NCI-H774 (cell line): Measurements from ENCODE around the gene CTXN1.
"Not testable (repeated sequence)": the region's sequence is repeated elsewhere in the genome, so short reads cannot be mapped to it uniquely, and the experiment has no call there.

ENCODE experiments used
- DNase-seq: peaks from one replicate; lab custom pipeline; 2025; lab: John Stamatoyannopoulos, UW

CTXN1 gene

GRCh38 chr19:7900401-7900870, 25.5 kb downstream of the CTXN1 start:
- no peak for DNase-seq

GRCh38 chr19:7899751-7900378, 26.1 kb downstream of the CTXN1 start:
- DNase-seq, result no peak

DNA sequence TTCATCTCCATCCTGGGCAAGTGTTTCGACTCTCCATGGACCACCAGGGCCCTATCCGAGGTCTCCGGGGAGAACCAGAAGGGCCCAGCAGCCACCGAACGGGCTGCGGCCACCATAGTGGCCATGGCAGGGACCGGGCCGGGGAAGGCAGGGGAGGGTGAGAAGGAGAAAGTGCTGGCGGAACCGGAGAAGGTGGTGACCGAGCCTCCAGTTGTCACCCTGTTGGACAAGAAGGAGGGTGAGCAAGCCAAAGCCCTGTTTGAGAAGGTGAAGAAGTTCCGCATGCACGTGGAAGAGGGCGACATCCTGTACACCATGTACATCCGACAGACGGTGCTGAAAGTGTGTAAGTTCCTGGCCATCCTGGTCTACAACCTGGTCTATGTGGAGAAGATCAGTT, 27.0 kb downstream of the CTXN1 start:
- no peak for DNase-seq

DNA sequence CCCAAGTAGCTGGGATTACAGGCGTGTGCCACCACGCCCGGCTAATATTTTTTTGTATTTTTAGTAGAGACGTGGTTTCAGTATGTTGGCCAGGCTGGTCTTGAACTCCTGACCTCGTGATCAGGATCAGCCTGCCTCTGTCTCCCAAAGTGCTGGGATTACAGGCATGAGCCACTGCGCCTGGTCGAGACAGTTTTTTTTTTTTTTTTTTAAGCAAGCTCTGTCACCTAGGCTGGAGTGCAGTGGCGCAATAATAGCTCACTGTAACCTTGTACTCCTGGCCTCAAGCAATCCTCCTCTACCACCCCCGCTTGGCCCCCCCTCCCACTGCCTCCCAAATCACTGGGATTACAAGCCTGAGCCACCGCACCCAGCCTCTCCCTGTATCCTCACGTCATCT, 28.6 kb downstream of the CTXN1 start:
- no peak for DNase-seq

DNA sequence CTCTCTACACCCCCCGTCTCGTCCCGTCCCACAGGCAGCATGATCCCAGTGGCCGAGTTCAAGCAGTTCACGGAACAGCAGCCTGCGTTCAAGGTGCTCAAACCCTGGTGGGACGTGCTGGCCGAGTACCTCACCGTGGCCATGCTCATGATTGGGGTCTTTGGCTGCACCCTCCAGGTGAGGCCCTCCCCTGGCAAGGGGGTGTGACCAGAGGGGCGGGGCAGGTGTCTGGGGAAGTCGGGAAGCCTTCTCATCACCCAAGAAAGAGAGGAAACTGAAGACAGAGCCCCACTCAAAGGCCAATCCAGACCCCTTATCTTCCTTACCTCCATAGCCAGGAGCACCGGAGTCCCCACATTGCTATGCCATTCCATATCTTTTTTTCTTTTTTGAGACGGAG, 30.4 kb downstream of the CTXN1 start:
- DNase-seq, result no peak

DNA sequence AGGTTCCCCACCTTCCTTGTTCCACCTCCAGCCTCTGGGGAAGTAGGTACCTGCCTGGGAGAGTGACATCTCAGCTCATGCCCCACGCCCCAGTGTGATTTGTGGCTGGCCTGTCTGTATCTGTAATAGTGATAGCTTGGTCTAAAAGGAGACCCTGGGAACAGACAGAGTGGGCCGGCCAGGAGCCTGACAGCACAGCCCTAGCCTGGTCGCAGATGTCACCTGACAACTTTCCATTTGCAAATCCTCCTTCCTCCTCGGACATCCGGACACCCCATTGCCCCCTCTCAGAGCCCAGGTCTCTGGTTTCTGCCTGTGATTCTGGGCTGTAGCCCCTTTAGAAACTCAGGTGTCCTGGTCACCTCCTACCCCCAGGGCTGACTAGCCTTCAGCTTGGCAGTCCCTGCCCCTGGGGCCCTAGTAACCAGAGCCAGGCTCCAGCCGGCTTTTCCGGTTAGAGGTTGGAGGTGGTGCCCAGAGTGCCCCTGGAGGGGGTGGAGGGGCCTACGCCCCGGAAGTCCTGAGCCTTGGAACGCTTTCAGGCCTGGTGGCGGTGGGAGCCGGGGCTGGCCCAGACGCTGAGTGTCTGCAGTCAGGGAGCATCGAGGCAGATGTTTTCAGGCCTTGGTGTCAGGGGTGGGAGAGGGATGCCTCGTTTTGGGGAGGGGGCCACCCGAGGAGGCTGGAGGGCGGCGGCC, 31.2 kb downstream of the CTXN1 start:
- DNase-seq, result no peak

DNA sequence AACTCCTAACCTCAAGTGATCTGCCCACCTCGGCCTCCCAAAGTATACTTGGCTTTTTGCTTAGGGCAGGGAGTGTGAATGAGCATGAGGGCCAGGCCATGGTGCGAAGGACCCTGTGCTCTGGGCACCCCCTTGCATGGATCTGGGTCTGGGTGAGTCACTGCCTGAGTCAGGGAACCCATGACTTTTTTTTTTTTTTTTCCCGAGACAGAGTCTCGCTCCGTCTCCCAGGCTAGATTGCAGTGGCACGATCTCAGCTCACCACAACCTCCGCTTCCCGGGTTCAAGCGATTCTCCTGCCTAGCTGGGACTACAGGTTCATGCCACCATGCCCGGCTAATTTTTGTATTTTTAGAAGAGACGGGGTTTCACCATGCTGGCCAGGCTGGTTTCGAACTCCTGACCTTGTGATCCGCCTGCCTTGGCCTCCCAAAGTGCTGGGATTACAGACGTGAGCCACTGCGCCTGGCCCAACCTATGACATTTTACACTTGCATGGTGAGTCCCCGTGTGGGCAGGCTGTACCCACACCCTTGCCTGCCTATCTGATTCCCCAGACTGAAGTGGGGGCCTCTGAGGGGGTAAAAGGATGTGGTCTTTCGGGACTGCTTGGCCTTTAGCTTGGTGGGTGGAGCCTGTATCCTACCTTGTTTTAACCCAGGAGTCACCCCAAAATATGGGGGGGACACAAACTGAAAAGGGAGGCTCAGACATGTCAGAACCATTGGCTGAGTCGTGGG, 32.4 kb downstream of the CTXN1 start:
- not testable (repeated sequence) for DNase-seq

GRCh38 chr19:7888826-7889217, 37.1 kb downstream of the CTXN1 start:
- DNase-seq, result no peak

GRCh38 chr19:7888145-7888825, 37.6 kb downstream of the CTXN1 start, which contains the start of gene LRRC8E:
Gene LRRC8E (plus strand): TSS chr19:7888510. CDS start chr19:7895604, 7,094 bp downstream.
- peak; percentile 7 for DNase-seq

GRCh38 chr19:7887408-7888144, 38.4 kb downstream of the CTXN1 start:
- no peak for DNase-seq

DNA sequence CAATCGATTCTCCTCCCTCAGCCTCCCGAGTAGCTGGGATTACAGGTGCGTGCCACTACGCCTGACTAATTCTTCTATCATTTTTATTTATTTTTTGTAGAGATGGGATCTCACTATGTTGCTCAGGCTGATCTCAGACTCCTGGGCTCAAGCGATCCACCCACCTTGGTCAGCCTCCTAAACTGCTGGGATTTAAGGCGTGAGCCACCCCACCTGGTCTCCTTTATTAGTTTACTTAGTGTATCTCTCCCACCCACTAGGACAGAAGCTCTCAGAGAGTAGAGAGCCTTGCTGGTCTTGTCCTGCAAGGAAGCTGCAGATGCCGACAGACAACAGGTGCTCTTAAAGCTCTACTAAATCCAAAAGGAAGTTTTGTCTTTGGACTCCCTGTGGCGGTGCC, 40.1 kb downstream of the CTXN1 start:
- DNase-seq, result no peak

DNA sequence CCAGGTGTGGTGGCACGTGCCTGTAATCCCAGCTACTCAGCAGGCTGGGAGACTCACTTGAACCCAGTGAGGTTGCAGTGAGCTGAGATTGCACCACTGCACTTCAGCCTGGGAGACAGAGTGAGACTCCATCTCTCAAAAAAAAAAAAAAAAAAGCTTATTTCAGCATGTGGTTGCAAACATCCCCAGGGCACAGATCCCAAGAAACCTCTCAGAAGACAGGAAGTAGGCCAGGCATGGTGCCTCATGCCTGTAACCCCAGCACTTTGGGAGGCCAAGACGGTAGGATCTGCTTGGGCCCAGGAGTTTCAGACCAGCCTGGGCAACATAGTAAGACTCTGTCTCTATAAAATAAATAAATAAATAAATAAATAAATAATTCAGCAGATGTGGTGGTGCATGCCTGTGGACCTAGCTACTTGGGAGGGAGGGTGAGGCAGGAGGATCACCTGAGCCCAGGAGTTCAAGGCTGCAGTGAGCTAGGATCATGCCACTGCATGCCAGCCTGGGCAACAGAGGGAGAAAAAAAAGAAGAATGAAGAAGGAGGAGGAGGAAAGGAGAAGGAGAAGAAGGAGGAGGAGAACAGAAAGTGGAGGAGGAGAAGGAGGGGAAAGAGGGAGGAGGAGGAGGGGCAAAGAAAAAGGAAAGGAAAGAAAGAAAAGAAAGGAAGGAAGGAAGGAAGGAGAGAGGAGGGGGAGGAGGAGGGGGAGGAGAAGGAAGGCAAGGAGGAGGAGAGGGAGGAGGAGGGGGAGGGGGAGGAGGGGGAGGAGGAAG, 42.0 kb downstream of the CTXN1 start:
- no peak for DNase-seq

- DNase-seq, result no peak
Measured at GRCh38 chr19:7883105-7883504, 42.8 kb downstream of the CTXN1 start.

DNA sequence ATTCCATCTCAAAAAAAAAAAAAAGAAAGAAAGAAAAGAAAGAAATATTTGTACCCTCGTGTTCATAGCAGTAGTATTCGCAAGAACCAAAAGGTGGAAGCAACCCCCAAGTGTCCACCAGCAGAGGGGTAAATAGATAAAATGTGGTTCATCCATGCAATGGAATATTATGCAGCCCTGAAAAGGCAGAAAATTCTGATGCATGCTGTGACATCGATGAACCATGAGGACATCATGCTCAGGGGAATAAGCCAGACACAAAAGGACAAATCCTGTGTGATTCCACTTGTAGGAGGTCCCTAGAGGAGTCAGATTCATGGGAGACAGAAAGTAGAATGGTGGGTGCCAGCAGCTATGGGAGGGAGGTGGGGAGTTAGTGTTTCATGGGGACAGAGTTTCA, 44.0 kb downstream of the CTXN1 start:
- no peak for DNase-seq

GRCh38 chr19:7879836-7880235, 46.1 kb downstream of the CTXN1 start:
- no peak for DNase-seq

DNA sequence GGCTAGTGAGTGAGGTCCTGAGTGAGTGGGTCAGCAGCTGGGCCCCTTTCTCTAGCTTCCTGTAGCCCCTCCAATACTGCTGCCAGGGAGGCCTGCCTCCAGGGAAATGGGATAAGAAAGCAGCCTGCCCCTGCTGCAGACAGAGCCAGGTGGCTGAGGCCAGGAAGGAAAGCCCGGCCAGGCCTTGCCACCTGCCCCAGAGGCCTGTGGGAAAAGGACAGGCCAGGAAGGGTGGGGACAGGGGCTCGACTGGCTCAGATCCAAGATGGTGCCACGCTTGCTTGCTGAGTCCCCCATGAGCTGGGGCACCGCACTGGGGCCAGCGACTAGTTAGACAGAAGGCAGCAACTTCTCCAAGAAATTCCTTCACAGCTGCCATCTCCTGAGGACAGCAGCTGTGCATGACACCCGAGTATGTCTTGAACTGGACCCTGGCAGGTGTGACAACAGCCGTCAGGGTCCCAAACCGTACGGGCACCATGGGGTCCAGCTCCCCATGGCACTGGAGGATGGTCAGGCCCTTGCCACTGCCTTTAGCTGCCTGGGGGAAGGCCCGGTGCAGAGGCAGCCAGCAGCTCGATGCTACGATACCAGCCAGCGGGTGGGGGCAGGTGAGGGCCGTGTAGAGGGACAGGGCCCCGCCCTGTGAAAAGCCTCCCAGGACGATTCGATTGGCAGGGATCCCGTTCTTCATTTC, 46.7 kb downstream of the CTXN1 start:
- no peak for DNase-seq

GRCh38 chr19:7877249-7877836, 48.6 kb downstream of the CTXN1 start:
- no peak for DNase-seq

GRCh38 chr19:7874897-7875273, 51.0 kb downstream of the CTXN1 start:
- DNase-seq, result no peak
